ENCODE results near the gene DUOXA1. TPM values are rescaled to one million over a fixed set of nuclear protein-coding genes. Genes with fewer than 3 reads are reported as not detected.

Gene DUOXA1
- total RNA-seq, 2 donors from 2014 or later: 0.88 to 1.3 TPM

DNA sequence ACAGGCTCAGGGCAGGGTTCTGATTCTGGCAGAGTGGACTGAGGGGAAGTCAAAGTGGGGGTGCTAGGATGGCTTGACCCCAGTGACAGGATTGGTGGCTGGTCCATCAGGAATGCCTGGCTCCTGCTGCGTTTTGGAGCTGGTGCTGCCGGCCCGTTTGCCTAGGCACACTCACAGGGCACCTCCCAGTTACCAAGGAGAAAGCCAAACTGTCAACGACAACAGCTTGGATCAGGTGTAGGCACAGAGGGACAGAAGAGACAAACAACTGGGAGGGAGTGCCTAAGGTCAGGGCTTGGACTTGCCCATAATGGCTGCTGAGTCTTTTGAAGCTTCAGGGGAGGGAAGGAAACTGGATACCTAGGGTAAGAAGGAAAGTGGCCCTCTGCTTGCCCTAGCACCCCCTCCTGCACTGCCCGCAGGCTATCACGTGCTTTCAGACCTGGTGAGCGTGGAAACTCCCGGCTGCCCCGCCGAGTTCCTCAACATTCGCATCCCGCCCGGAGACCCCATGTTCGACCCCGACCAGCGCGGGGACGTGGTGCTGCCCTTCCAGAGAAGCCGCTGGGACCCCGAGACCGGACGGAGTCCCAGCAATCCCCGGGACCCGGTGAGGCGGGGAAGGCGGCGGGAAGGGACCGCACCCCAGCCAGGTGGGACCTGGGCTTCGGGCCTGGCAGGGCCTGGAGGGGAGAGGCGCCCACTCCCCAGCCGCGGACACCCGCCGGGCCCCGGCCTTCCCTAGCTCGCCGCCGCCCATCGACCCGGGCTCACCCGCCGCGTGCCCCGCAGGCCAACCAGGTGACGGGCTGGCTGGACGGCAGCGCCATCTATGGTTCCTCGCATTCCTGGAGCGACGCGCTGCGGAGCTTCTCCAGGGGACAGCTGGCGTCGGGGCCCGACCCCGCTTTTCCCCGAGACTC is 5.3 kb upstream of the DUOXA1 start:
- Histone ChIP-seq H3K9ac (ENCODE audit: low read depth in 2 of 2, low read length in 2 of 2) (no peak overlapping the region), H3K9me3 (no peaks in the 10 kb centered on the region), H3K27ac (no peak overlapping the region), H3K27me3 (peaks cover 8% of the 10 kb centered on the region), H3K4me3 (peak overlapping the region; percentile 12), H3K4me1 (peaks cover 7% of the 10 kb centered on the region), H3K36me3 (no peaks in the 10 kb centered on the region)
- intact Hi-C loops (cut with DNase I): no loop called here
- peak; percentile 64 for DNase-seq
- TF ChIP-seq, protein P1, sequence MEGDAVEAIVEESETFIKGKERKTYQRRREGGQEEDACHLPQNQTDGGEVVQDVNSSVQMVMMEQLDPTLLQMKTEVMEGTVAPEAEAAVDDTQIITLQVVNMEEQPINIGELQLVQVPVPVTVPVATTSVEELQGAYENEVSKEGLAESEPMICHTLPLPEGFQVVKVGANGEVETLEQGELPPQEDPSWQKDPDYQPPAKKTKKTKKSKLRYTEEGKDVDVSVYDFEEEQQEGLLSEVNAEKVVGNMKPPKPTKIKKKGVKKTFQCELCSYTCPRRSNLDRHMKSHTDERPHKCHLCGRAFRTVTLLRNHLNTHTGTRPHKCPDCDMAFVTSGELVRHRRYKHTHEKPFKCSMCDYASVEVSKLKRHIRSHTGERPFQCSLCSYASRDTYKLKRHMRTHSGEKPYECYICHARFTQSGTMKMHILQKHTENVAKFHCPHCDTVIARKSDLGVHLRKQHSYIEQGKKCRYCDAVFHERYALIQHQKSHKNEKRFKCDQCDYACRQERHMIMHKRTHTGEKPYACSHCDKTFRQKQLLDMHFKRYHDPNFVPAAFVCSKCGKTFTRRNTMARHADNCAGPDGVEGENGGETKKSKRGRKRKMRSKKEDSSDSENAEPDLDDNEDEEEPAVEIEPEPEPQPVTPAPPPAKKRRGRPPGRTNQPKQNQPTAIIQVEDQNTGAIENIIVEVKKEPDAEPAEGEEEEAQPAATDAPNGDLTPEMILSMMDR (IDR thresholded peaks at IDR 0.05): no peak

DNA sequence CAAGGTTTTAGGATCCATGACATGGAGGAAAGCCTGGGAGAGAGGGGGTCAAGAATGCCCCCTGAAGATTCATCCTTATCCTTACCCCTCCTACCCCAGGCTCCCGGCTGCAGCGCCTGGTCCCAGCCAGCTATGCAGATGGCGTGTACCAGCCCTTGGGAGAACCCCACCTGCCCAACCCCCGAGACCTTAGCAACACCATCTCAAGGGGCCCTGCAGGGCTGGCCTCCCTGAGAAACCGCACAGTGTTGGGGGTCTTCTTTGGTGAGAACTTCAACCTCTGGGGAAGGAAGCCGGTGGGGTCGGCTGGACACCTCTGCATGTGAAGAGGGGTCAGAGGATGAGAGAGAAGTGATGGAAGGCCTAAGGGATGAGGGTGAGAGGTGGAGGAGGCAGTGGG is 4.4 kb upstream of the DUOXA1 start:
- Histone ChIP-seq H3K4me3 (no peak overlapping the region), H3K9me3 (no peaks in the 10 kb centered on the region), H3K27ac (no peak overlapping the region), H3K36me3 (no peaks in the 10 kb centered on the region), H3K4me1 (peaks cover 9% of the 10 kb centered on the region), H3K27me3 (peaks cover 15% of the 10 kb centered on the region), H3K9ac (ENCODE audit: low read depth in 2 of 2, low read length in 2 of 2) (no peak overlapping the region)
- intact Hi-C loops (cut with DNase I): no loop called here
- DNase-seq: no peak
- TF ChIP-seq, protein P1 (IDR thresholded peaks at IDR 0.05): no peak

DNA sequence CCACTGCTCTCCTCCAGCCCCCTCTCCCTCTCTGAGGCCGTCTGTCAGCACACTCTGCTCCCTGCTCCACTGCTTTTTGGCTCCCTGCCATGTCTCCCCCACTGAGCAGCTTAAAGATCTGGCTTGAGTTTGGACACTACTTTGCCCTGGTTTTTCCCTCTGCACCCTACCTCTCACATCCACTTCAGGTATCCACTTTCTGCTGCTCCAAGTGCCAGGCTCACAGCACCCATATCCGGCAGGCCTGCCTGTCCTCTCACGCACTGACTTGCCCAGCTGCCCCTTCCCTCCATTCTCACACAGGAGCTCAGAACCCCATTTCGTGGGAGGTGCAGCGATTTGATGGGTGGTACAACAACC is 3.9 kb upstream of the DUOXA1 start:
- intact Hi-C loops (cut with DNase I): no loop called here
- TF ChIP-seq, protein P1 (IDR thresholded peaks at IDR 0.05): no peak
- Histone ChIP-seq H3K4me1 (peaks cover 11% of the 10 kb centered on the region), H3K27me3 (peaks cover 19% of the 10 kb centered on the region), H3K4me3 (no peak overlapping the region), H3K27ac (no peak overlapping the region), H3K36me3 (no peaks in the 10 kb centered on the region), H3K9me3 (no peaks in the 10 kb centered on the region), H3K9ac (ENCODE audit: low read depth in 2 of 2, low read length in 2 of 2) (no peak overlapping the region)
- no peak for DNase-seq

- DNase-seq: no peak
- Histone ChIP-seq H3K36me3 (no peaks in the 10 kb centered on the region), H3K9ac (ENCODE audit: low read depth in 2 of 2, low read length in 2 of 2) (no peak overlapping the region), H3K27me3 (peaks cover 24% of the 10 kb centered on the region), H3K9me3 (no peaks in the 10 kb centered on the region), H3K4me1 (peaks cover 11% of the 10 kb centered on the region), H3K27ac (no peak overlapping the region), H3K4me3 (no peak overlapping the region)
- TF ChIP-seq, protein P1 (IDR thresholded peaks at IDR 0.05): no peak
- intact Hi-C loops (cut with DNase I): no loop called here
These were observed 3.3 kb upstream of the DUOXA1 start for GRCh38 chr15:45132844-45133560.

DNA sequence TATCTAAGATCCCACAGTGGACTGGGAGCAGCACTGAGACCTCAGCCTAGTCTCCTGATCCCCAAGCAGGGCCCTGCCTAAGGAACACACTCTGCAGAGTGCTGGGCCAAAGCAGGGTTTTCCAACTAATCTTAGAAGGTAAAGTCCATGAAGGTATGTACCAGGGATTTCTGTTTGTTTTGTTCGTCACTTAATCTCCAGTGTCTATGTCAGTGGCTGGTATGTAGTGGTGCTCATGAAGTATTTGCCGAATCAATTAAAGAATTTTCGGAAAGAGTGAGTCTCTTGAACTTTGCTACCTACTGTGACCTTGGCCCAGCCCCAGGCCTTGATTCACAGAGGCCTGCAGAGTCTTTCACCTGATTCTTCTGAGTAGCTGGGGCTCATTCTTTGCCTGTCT is 1.8 kb upstream of the DUOXA1 start:
- TF ChIP-seq, protein P1 (IDR thresholded peaks at IDR 0.05): no peak
- H3K4me3 ChIP-seq: no peak overlapping the region
- no peaks in the 10 kb centered on the region for H3K36me3 ChIP-seq
- no peak overlapping the region for H3K27ac ChIP-seq
- no peak for DNase-seq
- peaks cover 11% of the 10 kb centered on the region for H3K4me1 ChIP-seq
- no peaks in the 10 kb centered on the region for H3K9me3 ChIP-seq
- H3K9ac ChIP-seq (ENCODE audit: low read depth in 2 of 2, low read length in 2 of 2): no peak overlapping the region
- intact Hi-C loops (cut with DNase I): no loop called here
- peaks cover 27% of the 10 kb centered on the region for H3K27me3 ChIP-seq

All from colonic mucosa (tissue), 4 donors.